Neural cell (in vitro differentiated cells): ENCODE results near the gene DPEP1. TPM values are rescaled to one million over a fixed set of nuclear protein-coding genes. Genes with fewer than 3 reads are reported as not detected.

Experiments used
- H2AFZ ChIP-seq: fragments of 200-600, 300-800 bp; sonication (generic), shearing (Covaris generic); 2 replicates; pipeline ENCODE4 v1.6.0; 2014; ENCODE audit warnings: low read depth, mild to moderate bottlenecking, antibody characterized with exemption, low read length, moderate library complexity
- H3F3A ChIP-seq: fragments of 200-600 bp; shearing (Covaris generic); 2 replicates; pipeline ENCODE4 v1.6.1; 2016; ENCODE audit warnings: mild to moderate bottlenecking, moderate library complexity, mixed read lengths, antibody characterized with exemption, low read length; ENCODE audit not compliant: insufficient read depth, poor library complexity, severe bottlenecking
- H3K27ac ChIP-seq: fragments of 200-600, 300-800 bp; sonication (generic), shearing (Covaris generic); 2 replicates; pipeline ENCODE4 v1.5.1; 2014; ENCODE audit warnings: mild to moderate bottlenecking, low read length, moderate library complexity
- H3K27me3 ChIP-seq: fragments of 300-800, 200-600 bp; sonication (generic), shearing (Covaris generic); 2 replicates; pipeline ENCODE4 v1.6.0; 2014; ENCODE audit warnings: mild to moderate bottlenecking, low read depth, low read length, moderate library complexity; ENCODE audit not compliant: insufficient read depth
- H3K36me3 ChIP-seq: fragments of 300-800, 200-600 bp; sonication (generic), shearing (Covaris generic); 2 replicates; pipeline ENCODE4 v1.5.1; 2014; ENCODE audit warnings: mild to moderate bottlenecking, antibody characterized with exemption, low read length, moderate library complexity; ENCODE audit not compliant: insufficient read depth
- H3K4me2 ChIP-seq: fragments of 300-800, 200-600 bp; sonication (generic), shearing (Covaris generic); 2 replicates; pipeline ENCODE4 v1.6.0; 2014; ENCODE audit warnings: mild to moderate bottlenecking, low read length
- H3K4me3 ChIP-seq: fragments of 300-800, 200-600 bp; sonication (generic), shearing (Covaris generic); 2 replicates; pipeline ENCODE4 v1.5.1; 2014; ENCODE audit warnings: mild to moderate bottlenecking, low read length, moderate library complexity
- H3K79me2 ChIP-seq: fragments of 200-600 bp; shearing (Covaris generic); replicated peaks from 2 replicates; pipeline ENCODE4 v1.6.0; 2014; ENCODE audit warnings: mild to moderate bottlenecking, low read length, moderate library complexity; ENCODE audit not compliant: insufficient read depth
- H3K9ac ChIP-seq: fragments of 300-800, 200-600 bp; sonication (generic), shearing (Covaris generic); 2 replicates; pipeline ENCODE4 v1.6.1; 2016; ENCODE audit warnings: mild to moderate bottlenecking, low read length, mixed read lengths
- H3K9me2 ChIP-seq: fragments of 200-600 bp; shearing (Covaris generic); 2 replicates; pipeline ENCODE4 v1.6.1; 2016; ENCODE audit warnings: mild to moderate bottlenecking, low read length, mixed read lengths; ENCODE audit not compliant: insufficient read depth
- H3K9me3 ChIP-seq: fragments of 200-600, 300-800 bp; sonication (generic), shearing (Covaris generic); 2 replicates; pipeline ENCODE4 v1.6.1; 2016; ENCODE audit warnings: mild to moderate bottlenecking, mixed run types, low read length, moderate library complexity, mixed read lengths
- H4K20me1 ChIP-seq: fragments of 200-600 bp; shearing (Covaris generic); 2 replicates; pipeline ENCODE4 v1.6.1; 2016; ENCODE audit warnings: mild to moderate bottlenecking, mixed run types; ENCODE audit not compliant: insufficient read depth
- EP300 ChIP-seq: fragments of 450-650 bp; conservative IDR thresholded peaks from 2 replicates; pipeline ENCODE4 v1.6.1; 2014; ENCODE audit warnings: antibody characterized with exemption, mild to moderate bottlenecking, moderate library complexity; ENCODE audit not compliant: poor library complexity, severe bottlenecking
- EZH2 ChIP-seq: fragments of 200-600, 300-800 bp; shearing (Covaris generic), sonication (generic); IDR thresholded peaks from 2 replicates; pipeline ENCODE4 v1.6.1; 2014; ENCODE audit warnings: antibody characterized with exemption, low read length, borderline replicate concordance, mild to moderate bottlenecking; ENCODE audit not compliant: insufficient read depth, poor library complexity, severe bottlenecking
- MXI1 ChIP-seq: fragments of 450-650 bp; conservative IDR thresholded peaks from 2 replicates; pipeline ENCODE4 v1.6.1; 2014; ENCODE audit warnings: antibody characterized with exemption, mild to moderate bottlenecking; ENCODE audit not compliant: poor library complexity, severe bottlenecking
- POLR2AphosphoS5 ChIP-seq: IDR thresholded peaks from 2 replicates; pipeline ENCODE4 v1.6.1; 2012
- RAD21 ChIP-seq: fragments of 450-650 bp; conservative IDR thresholded peaks from 2 replicates; pipeline ENCODE4 v1.6.1; 2014; ENCODE audit warnings: antibody characterized with exemption, mild to moderate bottlenecking, moderate library complexity
- SMC3 ChIP-seq: fragments of 450-650 bp; conservative IDR thresholded peaks from 2 replicates; pipeline ENCODE4 v1.6.1; 2014; ENCODE audit warnings: antibody characterized with exemption, mild to moderate bottlenecking, moderate library complexity; ENCODE audit not compliant: poor library complexity
- TAF1 ChIP-seq: IDR thresholded peaks from 2 replicates; pipeline ENCODE4 v1.6.1; 2012; ENCODE audit warnings: low read depth
- polyA plus RNA-seq: library from polyadenylated mRNA; depleted of rRNA; stranded (reverse); fragments of >200 nt; gene quantifications from 2 replicates; pipeline ENCODE4 v1.2.3, GENCODE V29; 2014
- TF ChIP-seq, protein P1 (sequence below): fragments of 450-650 bp; IDR thresholded peaks from 2 replicates; pipeline ENCODE4 v1.5.1; 2014; ENCODE audit warnings: antibody characterized with exemption, mild to moderate bottlenecking, moderate library complexity; ENCODE audit not compliant: poor library complexity, severe bottlenecking
- TF ChIP-seq, protein P2 (sequence below): IDR thresholded peaks from 2 replicates; pipeline ENCODE4 v1.6.1; 2012; ENCODE audit warnings: borderline replicate concordance

Gene DPEP1
- polyA plus RNA-seq, 1 donor from 2014 or later, result 0.33 TPM

DNA sequence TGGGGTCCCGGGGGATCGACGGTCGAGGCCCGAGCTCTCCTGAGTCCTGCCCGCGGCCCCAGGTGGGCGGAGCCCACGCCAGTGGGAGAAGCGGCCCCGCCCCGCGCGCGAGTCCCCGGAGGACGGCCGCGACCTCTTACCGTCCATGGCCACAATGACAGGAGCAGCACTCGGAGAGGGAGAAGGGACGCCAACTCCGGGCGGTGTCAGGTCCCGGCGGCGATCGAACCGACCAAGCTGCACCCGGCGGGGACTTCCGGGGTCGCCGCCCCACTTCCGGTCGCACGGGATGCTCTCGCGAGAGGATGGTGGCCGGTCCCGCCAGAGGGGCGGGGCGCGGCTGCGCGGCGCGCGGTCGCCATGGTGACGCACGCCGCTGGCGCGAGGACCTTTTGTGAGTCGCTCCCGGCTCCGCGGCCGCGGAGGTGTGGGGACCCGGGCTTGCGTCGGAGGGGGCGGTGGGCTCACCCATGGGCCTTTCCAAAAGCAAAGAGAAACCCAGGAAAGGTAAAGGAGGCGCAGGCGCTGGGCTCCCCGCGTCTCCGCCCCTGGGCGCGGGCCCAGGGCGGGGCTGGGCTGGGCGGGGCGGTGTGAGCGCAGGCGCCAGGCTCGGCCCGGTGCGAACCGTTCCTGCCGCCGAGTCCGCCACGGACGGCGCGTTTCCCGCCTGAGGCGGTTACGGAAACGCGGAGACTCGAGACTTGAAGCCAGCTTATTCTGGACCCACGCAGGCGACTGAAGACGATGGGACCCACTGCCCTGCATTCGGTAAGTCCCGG, 44.2 kb downstream of the DPEP1 start, which contains the start of the genes CHMP1A and SPATA33:
TSS of gene CHMP1A (minus strand) at position 267 of the 779 bp plus-strand sequence. CDS start at position 147, 120 bp downstream.
TSS of gene SPATA33 (plus strand) at position 395 of the 779 bp plus-strand sequence. CDS start at position 471, 76 bp downstream.
- Histone ChIP-seq H3K36me3 (peaks cover 11% of the 10 kb centered on the region), H3K9ac (peak within 1 kb of the TSS; percentile 84), H4K20me1 (no peaks in the 10 kb centered on the region), H3K9me3 (no peaks in the 10 kb centered on the region), H2AFZ (peak within 1 kb of the TSS; percentile 65), H3K27me3 (no peaks in the 10 kb centered on the region), H3K79me2 (peaks cover 43% of the 10 kb centered on the region), H3K4me2 (peak within 1 kb of the TSS; percentile 54), H3K9me2 (no peaks in the 10 kb centered on the region), H3K4me3 (peak within 1 kb of the TSS; percentile 94), H3K27ac (peak within 1 kb of the TSS; percentile 66), H3F3A (no peaks in the 10 kb centered on the region)
- TF ChIP-seq EZH2 (no peak), TAF1 (peak; percentile 12), POLR2AphosphoS5 (peak; percentile 91), SMC3 (no peak), MXI1 (peak; percentile 98), RAD21 (peak; percentile 46), EP300 (peak; percentile 18)
- TF ChIP-seq, protein P1, sequence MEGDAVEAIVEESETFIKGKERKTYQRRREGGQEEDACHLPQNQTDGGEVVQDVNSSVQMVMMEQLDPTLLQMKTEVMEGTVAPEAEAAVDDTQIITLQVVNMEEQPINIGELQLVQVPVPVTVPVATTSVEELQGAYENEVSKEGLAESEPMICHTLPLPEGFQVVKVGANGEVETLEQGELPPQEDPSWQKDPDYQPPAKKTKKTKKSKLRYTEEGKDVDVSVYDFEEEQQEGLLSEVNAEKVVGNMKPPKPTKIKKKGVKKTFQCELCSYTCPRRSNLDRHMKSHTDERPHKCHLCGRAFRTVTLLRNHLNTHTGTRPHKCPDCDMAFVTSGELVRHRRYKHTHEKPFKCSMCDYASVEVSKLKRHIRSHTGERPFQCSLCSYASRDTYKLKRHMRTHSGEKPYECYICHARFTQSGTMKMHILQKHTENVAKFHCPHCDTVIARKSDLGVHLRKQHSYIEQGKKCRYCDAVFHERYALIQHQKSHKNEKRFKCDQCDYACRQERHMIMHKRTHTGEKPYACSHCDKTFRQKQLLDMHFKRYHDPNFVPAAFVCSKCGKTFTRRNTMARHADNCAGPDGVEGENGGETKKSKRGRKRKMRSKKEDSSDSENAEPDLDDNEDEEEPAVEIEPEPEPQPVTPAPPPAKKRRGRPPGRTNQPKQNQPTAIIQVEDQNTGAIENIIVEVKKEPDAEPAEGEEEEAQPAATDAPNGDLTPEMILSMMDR, result no peak
- TF ChIP-seq, protein P2, sequence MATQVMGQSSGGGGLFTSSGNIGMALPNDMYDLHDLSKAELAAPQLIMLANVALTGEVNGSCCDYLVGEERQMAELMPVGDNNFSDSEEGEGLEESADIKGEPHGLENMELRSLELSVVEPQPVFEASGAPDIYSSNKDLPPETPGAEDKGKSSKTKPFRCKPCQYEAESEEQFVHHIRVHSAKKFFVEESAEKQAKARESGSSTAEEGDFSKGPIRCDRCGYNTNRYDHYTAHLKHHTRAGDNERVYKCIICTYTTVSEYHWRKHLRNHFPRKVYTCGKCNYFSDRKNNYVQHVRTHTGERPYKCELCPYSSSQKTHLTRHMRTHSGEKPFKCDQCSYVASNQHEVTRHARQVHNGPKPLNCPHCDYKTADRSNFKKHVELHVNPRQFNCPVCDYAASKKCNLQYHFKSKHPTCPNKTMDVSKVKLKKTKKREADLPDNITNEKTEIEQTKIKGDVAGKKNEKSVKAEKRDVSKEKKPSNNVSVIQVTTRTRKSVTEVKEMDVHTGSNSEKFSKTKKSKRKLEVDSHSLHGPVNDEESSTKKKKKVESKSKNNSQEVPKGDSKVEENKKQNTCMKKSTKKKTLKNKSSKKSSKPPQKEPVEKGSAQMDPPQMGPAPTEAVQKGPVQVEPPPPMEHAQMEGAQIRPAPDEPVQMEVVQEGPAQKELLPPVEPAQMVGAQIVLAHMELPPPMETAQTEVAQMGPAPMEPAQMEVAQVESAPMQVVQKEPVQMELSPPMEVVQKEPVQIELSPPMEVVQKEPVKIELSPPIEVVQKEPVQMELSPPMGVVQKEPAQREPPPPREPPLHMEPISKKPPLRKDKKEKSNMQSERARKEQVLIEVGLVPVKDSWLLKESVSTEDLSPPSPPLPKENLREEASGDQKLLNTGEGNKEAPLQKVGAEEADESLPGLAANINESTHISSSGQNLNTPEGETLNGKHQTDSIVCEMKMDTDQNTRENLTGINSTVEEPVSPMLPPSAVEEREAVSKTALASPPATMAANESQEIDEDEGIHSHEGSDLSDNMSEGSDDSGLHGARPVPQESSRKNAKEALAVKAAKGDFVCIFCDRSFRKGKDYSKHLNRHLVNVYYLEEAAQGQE, result peak; percentile 41

DNA sequence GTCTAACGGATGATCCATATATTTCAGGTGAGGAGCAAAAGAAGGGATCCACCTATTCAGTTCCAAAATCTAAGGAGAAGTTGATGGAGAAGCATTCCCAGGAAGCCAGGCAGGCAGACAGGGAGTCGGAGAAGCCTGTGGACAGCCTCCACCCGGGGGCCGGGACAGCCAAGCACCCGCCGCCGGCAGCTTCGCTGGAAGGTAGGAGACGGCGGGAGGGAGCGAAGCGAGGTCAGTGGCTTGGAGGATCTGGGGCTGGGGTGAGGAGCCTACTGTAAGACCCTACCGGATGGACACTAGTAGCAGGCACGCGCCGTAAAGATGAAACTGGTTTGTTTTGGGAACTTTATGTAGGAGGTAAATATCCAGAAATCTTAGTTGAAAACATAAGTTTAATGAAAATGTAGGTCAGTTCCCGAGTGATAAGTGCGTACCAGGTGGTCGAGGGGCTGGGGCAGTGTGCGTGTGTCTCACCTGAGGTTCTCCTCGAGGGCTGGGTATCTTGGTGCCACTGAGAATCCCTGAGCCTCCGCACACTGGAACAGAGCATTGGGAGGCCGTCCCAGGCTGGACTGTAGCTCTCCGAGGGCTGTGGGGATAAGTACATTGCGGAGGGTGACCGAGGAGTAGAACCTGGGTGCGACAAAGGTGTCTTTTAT, 44.9 kb downstream of the DPEP1 start:
- Histone ChIP-seq H3K79me2 (peaks cover 43% of the 10 kb centered on the region), H3K9me3 (no peaks in the 10 kb centered on the region), H3F3A (no peaks in the 10 kb centered on the region), H3K9me2 (no peaks in the 10 kb centered on the region), H2AFZ (peak overlapping the region; percentile 65), H3K9ac (peak overlapping the region; percentile 84), H3K4me3 (peak overlapping the region; percentile 94), H3K36me3 (peaks cover 11% of the 10 kb centered on the region), H3K27ac (peak overlapping the region; percentile 66), H3K27me3 (no peaks in the 10 kb centered on the region), H4K20me1 (no peaks in the 10 kb centered on the region), H3K4me2 (peak overlapping the region; percentile 34)
- TF ChIP-seq RAD21, result no peak
- TF ChIP-seq SMC3, result peak; percentile 9
- TF ChIP-seq MXI1, result no peak
